AG09309 (cell line): ENCODE data around the gene CECR2.
"Not testable (repeated sequence)": the region's sequence is repeated elsewhere in the genome, so short reads cannot be mapped to it uniquely, and the experiment has no call there.

ENCODE experiments used
- DNase-seq: peaks from one replicate; pipeline ENCODE4 v3.0.0-alpha.2; 2010; ENCODE audit warnings: low read depth
- H3K4me3 ChIP-seq: 2 replicates; pipeline ENCODE4 v1.5.1; 2011; ENCODE audit warnings: mild to moderate bottlenecking, low read depth, low read length, moderate library complexity; ENCODE audit not compliant: control insufficient read depth
- TF ChIP-seq, protein P1 (sequence below): IDR thresholded peaks from 2 replicates; pipeline ENCODE4 v1.5.1; 2011; ENCODE audit warnings: mild to moderate bottlenecking, low read depth, low read length, inconsistent platforms; ENCODE audit not compliant: insufficient read depth, control insufficient read depth; ENCODE audit errors: missing control alignments

CECR2 gene

DNA sequence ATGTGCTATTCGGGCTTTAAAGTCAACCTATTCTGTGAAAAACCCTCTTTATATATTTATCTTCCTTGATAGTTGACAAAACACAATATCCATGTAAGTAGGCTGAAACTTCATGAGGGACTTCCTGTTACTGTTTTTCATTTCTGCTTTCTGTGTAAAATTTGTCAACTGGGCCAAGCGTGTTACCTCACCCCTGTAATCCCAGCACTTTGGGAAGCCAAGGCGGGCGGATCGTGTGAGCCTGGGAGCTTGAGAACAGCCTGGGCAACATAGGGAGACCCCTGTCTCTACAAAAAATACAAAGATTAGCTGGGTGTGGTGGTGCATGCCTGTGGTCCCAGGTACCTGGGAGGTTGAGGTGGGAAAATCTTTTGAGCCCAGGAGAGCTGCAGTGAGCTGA lies 127.6 kb downstream of the CECR2 start:
- TF ChIP-seq, protein P1, sequence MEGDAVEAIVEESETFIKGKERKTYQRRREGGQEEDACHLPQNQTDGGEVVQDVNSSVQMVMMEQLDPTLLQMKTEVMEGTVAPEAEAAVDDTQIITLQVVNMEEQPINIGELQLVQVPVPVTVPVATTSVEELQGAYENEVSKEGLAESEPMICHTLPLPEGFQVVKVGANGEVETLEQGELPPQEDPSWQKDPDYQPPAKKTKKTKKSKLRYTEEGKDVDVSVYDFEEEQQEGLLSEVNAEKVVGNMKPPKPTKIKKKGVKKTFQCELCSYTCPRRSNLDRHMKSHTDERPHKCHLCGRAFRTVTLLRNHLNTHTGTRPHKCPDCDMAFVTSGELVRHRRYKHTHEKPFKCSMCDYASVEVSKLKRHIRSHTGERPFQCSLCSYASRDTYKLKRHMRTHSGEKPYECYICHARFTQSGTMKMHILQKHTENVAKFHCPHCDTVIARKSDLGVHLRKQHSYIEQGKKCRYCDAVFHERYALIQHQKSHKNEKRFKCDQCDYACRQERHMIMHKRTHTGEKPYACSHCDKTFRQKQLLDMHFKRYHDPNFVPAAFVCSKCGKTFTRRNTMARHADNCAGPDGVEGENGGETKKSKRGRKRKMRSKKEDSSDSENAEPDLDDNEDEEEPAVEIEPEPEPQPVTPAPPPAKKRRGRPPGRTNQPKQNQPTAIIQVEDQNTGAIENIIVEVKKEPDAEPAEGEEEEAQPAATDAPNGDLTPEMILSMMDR: no peak
- no peak overlapping the region for H3K4me3 ChIP-seq

GRCh38 chr22:17501679-17502285 lies 132.5 kb downstream of the CECR2 start:
- TF ChIP-seq, protein P1: peak; percentile 46
- no peak overlapping the region for H3K4me3 ChIP-seq
- peak; percentile 20 for DNase-seq

More for the DNA sequence above, 127.6 kb downstream of the CECR2 start:
- no peak for DNase-seq

DNA sequence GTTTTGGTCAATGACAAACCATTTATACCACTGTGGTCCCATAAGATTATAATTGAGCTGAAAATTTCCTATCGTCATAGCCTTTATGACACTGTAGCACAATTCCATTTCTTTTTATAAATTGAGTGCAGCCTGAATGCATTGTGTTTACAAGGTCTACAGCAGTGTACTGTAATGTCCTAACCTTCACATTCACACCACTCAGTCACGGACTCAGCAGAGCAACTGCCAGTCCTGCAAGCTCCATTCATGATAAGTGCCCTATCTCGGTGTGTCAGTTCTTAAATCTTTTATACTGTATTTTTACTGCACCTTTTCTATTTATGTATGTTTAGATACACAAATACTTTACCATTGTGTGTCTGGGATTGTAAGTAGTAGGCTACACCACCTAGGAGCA lies 138.8 kb downstream of the CECR2 start:
- H3K4me3 ChIP-seq: no peak overlapping the region
- DNase-seq: no peak
- TF ChIP-seq, protein P1: no peak

DNA sequence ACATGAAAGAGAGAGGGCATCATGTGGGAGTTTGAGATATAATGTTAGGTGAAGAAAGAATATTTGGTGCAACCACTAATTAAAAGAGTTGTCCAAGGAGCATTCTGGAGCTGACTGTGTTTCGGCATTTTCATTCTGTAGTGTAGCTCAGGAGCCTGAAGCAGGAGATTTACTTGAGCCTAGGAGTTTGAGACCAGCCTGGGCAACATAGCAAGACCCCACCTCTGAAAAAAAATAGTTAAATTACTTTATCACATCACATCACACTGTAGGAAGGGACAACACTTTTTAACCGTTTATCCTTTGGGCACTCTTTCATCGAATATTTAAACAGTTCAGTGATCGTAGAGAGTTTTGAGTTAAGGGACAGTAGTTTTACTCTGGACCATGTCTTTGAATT lies 143.7 kb downstream of the CECR2 start:
- no peak overlapping the region for H3K4me3 ChIP-seq
- TF ChIP-seq, protein P1: no peak
- no peak for DNase-seq

GRCh38 chr22:17513612-17514011 lies 144.4 kb downstream of the CECR2 start:
- TF ChIP-seq, protein P1: no peak

GRCh38 chr22:17514084-17514483 lies 144.8 kb downstream of the CECR2 start:
- DNase-seq: no peak
- TF ChIP-seq, protein P1: no peak

More at GRCh38 chr22:17513612-17514011, 144.4 kb downstream of the CECR2 start:
- H3K4me3 ChIP-seq: no peak overlapping the region
- no peak for DNase-seq

GRCh38 chr22:17518406-17518805 lies 149.1 kb downstream of the CECR2 start:
- DNase-seq: no peak
- TF ChIP-seq, protein P1: no peak
- no peak overlapping the region for H3K4me3 ChIP-seq

More at GRCh38 chr22:17514084-17514483, 144.8 kb downstream of the CECR2 start:
- H3K4me3 ChIP-seq: no peak overlapping the region

DNA sequence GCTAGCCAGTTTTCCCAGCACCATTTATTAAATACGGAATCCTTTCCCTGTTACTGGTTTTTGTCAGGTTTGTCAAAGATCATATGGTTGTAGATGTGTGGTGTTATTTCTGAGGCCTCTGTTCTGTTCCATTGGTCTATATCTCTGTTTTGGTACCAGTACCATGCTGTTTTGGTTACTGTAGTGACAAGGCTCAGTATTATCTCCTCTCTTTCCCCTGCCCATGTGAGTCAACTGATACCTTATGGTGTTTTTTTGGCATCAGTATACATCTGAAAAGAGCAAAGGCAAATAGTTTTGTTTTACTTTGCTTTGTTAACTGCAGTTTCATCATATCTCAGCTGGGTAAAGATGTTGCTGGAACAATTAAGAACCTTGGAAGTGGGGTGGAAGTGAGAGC lies 152.7 kb downstream of the CECR2 start:
- not testable (repeated sequence) for H3K4me3 ChIP-seq, DNase-seq
